Activated CD4-positive, alpha-beta T cell treated with anti-CD3 and anti-CD28 coated beads, Interleukin-2, amount 50 U/mL, for 1 hour (primary cell): ENCODE results near the gene BLVRB.
A peak's percentile ranks its signal among the peaks of the same experiment; 100 is the strongest.

Experiments
- DNase-seq: peaks from one replicate; pipeline ENCODE4 v3.0.0-alpha.2; 2020

The BLVRB gene

DNA sequence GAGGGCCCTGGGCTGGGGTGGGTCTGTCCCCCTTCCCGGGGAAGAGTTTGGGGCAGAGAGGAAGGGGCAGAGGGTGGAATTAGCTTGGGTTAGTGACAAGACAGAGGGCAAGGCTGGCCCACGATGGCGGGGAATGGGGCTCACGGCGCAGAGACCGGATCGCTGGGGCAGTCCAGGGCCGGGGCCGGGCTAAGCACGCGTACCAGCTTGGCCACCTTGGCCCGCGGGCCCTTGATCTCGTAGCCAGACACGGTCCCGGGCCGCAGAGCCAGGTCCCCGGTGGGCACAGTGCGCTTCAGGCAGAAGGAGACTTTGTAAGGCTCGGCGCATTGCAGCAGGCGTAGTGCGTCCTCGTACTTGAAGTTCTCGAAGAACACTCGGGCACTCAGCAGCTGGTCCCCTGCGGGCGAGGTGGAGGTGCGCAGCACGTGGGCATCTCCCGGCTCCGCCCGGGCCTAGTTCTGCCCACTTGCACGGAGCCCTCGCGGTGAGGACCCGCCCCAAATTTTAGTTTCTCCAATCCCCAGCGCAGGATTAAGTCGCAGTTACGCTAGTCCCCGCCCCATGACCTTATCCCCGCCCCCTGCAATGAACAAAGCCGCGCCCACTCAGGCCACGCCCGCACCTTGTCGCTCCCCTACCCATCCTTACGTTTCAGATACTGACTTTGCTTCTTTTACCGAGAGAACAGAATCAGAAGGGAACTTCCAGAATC, 67.0 kb downstream of the BLVRB start:
- peak; percentile 63 for DNase-seq
